Hypothalamus (tissue), 51 donors: ENCODE results near the gene MCCC1.
"Not testable (repeated sequence)": the region's sequence is repeated elsewhere in the genome, so short reads cannot be mapped to it uniquely, and the experiment has no call there.

ENCODE experiments used
- DNase-seq, 51 donors: peaks; one replicate each; lab custom pipeline; 2025; lab: John Stamatoyannopoulos, UW

MCCC1 gene

DNA sequence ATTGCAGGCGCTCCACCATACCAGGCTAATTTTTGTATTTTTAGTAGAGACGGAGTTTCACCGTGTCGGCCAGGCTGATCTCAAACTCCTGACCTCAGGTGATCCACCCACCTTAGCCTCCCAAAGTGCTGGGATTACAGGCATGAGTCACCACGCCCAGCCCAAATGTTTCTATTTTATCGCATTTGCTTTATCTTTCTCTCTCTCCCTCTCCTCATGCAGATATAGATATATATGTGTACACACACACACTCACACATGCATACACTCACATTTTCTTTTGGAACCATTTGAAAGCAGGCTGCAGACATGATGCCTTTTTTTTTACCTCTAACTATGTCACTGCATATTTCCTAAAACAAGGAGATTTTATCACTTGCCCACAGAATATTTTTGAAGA is 7.3 kb upstream of the MCCC1 start:
- no peak for DNase-seq

DNA sequence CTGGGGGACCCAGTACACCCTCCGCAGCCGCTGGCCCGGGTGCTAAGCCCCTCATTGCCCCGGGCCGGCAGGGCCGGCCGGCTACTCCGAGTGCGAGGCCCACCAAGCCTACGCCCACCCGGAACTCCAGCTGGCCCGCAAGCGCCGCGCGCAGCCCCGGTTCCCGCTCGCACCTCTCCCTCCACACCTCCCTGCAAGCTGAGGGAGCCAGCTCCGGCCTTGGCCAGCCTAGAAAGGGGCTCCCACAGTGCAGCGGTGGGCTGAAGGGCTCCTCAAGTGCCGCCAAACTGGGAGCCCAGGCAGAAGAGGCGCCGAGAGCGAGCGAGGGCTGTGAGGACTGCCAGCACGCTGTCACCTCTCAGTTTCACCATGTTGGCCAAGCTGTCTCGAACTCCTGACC is 4.7 kb upstream of the MCCC1 start:
- not testable (repeated sequence) for DNase-seq

DNA sequence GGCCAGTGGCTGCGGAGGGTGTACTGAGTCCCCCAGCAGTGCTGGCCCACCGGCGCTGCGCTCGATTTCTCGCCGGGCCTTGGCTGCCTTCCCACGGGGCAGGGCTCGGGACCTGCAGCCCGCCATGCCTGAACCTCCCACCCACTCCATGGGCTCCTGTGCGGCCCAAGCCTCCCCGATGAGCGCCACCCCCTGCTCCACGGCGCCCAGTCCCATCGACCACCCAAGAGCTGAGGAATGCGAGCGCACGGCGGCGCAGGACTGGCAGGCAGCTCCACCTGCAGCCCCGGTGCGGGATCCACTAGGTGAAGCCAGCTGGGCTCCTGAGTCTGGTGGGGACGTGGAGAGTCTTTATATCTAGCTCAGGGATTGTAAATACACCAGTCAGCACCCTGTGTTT is 1.7 kb upstream of the MCCC1 start:
- not testable (repeated sequence) for DNase-seq

DNA sequence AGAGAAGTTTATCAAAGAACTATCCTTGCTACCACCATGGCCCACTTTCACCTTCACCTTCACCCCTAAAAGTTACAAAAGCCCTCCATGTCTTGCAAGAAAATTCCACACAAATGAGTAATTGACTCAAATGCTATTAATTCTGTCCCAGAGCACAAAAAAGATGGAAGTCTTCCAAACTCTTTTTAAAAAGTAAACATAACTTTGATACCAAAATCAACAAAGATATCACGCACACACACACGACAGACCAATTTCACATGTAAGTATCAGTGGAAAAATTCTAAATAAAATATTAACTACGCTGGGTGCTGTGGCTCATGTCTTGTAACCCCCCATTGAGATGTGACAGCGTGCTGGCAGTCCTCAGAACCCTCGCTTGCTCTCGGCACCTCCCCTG is 1.1 kb upstream of the MCCC1 start:
- no peak for DNase-seq

DNA sequence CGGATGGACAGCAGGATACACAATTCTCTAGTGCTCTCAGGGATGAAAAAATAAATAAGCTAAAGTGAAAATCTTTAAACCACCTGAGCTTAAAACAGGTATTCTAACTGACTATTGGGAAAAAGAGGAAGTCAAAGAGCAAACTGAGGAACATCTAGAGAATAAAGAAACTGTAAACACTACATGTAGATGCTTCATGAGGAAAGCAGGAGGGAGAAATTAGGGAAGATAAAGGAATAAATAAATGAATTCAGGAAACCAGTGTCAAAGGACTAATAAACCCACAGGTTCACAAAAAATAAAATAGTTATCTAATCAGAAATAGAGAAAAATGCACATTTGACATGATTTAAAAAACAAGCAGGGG is 525 bp upstream of the MCCC1 start:
- no peak for DNase-seq

DNA sequence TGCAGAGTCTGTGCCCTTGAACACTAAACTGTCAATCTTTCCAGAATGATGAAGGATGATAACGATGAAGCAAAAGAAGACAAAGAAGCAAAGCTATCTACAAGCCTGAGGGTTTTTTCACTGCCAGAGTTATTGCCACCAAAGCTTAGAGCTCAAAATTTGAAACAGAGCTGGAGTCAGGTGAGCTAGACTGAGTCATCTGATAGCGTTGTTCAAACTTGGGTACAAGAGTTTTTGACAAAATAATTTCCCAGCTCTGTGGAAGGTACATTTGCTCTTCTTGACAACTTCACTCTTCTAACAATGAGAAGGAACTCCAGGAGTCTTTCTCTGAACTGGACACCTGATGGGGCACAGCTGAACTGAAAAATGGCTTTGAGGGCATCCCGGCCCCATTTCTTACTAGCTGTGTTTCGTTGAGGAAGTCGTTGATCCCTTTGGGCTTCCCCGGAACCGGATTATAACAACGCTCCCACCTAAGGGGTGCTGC is 715 bp downstream of the MCCC1 start:
- peak in 1 of 51 donors; percentile 85 for DNase-seq

DNA sequence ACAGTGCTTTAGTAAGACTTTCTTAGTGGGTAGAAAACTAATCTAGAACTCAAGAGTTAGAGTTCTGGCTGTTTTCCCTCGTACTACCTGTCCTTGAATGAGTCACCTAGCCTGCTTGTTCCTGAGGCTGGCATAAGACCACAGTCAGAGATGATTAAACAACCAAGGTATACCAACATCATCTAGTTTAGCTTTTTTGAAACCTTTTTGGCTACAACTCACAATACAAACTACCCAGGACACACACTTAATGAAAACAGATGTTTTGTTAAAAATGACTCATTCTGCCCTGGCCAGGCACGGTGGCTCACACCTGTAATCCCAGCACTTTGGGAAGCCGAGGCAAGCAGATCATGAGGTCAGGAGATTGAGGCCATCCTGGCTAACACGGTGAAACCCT is 4.6 kb downstream of the MCCC1 start:
- DNase-seq = no peak

DNA sequence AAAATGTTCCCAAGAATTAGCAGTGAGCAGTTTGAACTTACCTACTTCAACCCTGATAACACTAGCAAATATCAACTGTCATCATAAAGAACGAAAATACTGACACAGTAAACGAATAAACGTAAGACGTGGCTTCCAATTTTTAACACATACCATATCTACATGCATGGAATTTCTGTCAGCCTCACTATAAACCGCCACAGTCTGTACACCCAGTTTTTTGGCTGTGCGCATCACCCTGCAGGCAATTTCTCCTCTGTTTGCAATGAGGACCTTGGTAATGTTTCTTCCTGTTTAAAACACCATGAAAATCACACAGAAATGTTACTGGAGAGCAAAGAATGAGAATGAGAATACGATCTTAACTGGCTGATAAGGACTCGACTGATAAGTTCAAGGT is 7.0 kb downstream of the MCCC1 start:
- no peak for DNase-seq

DNA sequence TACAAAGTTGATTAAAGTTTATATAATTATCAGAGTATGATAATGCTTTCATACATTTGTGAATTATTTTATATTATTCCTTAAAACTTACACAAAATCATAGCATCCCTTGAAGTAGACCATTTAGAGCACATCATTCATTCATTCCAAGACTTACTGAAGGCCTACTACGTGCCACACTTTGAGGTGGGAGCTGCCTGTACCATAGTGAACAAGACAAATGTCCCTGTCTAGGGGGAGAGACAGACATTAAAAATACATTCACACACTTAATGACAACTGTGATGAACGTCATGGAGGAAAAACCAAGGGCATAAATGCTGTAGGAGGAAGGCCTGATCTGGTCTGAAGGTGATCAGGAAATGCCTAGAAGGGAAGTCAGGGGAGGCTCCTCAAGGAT is 12.1 kb downstream of the MCCC1 start:
- no peak for DNase-seq

DNA sequence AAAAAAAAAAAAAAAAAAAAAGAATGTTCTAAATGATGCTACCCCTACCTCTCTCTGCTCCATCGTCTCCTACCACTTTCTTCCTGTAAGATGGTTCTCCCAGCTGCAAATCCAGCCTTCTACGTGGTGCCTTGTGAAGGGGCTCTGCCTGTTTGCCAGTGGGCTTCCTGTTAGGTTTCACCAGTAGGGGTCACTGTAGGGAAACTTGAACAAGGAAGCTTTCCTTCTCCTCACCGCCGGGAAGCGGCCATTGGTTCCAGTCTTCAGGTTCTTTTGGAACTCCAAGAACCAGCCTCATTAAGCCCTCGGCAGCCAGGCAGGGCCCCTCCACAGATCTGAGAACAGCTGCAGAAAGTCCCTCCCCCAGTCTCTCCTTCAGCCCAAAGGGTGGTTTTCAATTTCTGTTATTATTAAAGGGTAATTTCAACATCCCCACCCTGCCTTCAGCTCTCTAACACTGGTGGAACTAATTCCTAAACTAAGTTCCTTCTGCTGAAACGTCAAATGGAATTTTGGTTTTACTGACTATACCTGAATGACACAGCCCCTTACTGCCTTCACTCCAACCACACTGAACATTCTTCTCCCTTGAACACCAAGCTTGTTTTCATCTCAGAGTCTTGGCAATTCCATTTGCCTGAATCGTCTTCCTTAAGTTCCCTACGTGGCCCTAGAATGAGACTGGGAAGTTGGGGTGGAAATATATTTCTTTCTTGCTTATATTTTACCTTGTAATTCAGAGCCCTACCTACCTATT is 13.5 kb downstream of the MCCC1 start:
- no peak for DNase-seq

DNA sequence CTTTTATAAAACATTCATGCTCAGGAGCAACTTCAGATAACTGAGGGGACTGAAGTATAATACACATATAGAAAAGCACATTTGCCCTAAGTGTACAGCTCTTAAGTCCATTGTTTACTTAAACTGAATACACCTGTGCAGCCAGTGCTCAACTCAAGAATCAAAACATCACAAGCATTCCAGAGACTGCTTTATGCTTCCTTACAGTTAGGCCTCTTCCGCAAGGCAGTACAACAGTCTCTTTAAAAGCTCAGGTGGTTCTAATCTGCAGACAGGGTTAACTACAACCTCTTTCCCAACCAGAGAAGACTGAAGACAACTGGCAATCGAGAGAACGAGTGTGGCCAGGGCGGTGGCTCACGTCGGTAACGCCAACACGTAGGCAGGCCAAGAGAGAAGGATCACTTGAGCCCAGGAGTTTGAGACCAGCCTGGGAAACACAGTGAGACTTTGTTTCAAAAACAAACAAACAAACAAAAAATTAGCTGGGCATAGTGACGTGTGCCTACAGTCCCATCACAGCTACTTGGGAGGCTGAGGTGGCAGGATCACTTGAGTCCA is 16.9 kb downstream of the MCCC1 start:
- DNase-seq = no peak

DNA sequence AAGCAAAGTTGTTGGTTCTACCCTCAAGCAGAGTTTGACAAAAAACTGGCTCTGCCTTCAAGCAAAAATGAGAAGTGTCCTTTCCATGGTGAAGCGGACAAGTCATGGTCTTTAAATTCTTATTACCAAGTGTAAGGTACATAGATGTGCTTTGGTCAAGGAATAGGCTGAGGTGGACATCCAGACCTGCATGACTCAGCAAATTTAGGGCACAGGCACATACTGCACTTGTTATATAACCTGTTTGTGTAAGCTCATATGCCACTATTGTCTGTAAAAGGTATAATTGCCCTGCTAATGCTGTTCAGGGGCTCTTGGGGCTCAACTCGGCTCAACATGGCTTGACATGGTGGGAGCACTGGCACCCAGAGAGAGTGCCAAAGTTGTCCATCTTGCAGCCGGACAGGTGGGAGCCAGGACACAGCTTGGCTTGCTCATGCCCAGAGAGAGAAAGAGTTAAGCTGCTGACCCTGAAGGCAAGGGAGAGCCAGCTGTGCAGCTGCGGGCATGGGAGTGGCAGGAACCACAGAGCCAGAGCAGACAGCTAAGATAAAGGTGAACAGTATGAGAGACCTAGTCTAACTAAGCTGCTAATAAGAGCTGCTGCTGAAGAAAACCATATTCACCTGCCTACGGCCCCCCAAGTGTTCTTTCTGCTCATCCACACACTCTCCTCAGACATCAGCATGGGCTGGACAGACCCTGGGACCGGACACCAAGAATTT is 17.7 kb downstream of the MCCC1 start:
- DNase-seq = no peak

DNA sequence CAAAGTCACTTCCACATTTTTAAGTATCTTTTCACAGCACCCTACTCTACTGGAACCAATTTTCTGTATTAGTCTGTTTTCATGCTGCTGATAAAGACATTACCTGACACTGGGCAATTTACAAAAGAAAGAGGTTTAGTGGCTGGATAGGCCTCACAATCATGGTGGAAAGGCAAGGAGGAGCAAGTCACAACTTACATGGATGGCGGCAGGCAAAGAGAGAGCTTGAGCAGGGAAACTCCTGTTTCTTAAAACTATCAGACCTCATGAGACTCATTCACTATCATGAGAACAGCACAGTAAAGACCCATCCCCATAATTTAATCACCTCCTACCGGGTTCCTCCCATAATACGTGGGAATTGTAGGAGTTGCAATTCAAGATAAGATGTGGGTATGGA is 18.7 kb downstream of the MCCC1 start:
- no peak for DNase-seq

DNA sequence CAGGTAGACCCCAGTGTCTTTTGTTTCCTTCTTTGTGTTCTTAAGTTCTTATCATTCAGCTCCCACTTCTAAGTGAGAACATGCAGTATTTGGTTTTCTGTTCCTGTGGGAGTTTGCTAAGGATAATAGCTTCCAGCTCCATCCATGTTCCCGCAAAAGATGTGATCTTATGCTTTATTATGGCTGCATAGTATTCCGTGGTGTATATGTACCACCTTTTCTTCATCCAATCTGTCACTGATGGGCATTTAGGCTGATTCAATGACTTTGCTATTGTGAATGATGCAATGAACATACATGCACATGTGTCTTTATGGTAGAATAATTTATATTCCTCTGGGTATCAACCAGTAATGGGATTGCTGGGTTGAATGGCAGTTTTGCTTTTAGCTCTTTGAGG is 24.4 kb downstream of the MCCC1 start:
- DNase-seq = no peak

DNA sequence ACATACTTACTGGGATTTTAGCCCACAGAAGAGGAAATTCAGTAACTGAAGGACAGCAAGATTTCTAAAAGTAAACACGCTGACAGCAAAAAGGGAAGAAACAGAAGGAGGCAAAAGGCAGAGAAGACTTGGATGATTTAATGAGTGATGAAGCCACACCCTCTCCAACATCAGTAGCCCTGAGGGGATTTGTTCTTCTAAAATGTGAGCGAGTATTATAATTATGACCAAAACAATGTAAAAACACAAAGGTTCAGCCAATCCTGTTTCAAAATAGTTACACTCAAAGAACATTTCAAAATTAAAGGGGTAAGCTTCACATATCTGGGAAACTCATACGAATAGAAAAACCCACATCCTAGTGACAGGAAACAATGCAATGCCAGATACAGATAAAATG is 25.0 kb downstream of the MCCC1 start:
- DNase-seq = no peak

DNA sequence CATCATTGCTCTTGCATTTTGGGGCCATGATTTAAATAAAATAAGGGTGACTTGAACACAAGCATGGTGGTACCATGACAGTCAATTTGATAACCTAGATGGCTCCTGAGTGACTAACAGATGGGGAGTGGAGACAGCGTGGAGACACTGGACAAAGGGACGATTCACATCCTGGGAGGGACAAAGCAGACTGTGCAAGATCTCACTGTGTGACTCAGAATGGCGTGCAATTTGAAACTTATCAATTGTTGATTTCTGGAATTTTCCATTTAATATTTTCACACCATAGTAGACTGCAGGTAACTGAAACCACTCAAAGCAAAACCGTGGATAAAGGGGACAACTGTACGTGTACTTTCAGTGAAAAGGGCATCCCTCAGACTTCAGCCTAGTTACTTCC is 25.5 kb downstream of the MCCC1 start:
- DNase-seq = peak in 8 of 51 donors; percentile 1 to 23 (median 6)

DNA sequence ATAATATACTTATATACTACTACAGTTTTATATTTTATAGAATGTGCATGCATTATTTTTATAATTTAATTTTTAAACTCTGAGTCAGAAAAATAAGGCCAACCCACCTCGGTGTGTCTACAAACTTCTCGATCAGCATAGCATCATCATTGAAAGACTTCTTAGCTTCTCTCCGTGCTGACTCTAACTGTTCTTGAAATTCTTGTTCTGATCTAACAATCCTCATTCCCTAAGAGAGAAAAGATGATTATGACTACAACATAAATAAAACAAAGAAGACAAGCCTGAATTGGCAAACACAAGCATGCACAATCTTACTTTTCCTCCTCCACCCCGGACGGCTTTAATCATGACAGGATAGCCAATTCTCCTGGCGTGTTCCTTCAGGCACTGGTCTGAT is 28.4 kb downstream of the MCCC1 start:
- DNase-seq = no peak

DNA sequence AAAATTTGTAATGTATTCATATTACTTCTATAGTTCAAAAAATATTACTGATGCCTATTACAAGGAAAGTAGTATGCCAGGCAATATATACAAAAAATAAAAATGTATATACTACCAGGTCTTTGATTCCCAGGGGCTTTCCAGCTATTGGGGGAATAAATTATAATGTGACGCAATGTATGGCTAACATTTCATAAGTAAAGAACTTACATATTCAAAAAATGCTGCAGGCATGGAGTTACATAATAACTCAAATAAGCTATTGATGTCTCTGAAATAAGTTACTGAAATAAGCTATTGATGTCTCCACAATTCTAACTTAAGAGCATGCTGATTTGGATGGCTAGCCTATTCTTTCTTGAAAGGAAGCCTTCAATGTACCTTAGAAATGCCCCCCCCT is 30.2 kb downstream of the MCCC1 start:
- DNase-seq = no peak

DNA sequence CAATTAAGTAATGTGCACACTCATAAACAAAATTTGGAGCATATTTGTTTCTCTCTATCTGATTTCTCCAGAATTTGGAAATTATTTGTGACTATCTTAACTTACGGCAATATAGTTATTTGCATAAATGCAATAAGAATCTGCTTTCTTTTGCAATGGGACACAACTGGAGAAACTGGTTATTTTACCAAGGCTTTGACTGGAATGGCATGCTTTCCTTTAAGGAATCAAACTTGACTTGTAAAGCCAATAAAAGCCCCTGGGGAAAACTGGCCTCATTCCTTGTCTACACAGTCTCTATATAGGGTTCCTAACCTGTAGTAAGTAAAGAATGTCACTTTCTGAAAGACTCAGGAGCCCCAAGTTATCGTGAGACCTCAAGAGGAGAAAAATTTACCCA is 32.4 kb downstream of the MCCC1 start:
- DNase-seq = not testable (repeated sequence)

DNA sequence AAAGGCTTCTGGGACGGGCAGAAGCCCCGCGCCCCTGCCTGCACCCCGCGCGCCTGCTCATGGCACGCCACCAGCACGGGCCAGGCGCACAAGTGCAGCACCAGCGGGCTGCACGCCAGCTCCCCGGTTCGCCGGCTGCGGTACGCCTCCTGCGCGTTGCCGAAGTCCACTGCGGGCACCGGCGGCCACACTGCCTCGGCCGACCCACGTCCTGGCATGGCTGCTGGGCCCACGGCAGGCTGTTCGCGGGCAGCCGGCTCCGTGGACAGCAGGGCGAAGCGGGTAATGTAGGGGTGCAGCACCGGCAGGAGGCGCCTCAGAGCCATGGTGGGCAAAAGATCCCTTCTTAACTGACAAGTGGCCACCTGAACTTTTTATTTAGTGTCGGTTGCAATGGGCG is 34.8 kb downstream of the MCCC1 start:
- DNase-seq = no peak

DNA sequence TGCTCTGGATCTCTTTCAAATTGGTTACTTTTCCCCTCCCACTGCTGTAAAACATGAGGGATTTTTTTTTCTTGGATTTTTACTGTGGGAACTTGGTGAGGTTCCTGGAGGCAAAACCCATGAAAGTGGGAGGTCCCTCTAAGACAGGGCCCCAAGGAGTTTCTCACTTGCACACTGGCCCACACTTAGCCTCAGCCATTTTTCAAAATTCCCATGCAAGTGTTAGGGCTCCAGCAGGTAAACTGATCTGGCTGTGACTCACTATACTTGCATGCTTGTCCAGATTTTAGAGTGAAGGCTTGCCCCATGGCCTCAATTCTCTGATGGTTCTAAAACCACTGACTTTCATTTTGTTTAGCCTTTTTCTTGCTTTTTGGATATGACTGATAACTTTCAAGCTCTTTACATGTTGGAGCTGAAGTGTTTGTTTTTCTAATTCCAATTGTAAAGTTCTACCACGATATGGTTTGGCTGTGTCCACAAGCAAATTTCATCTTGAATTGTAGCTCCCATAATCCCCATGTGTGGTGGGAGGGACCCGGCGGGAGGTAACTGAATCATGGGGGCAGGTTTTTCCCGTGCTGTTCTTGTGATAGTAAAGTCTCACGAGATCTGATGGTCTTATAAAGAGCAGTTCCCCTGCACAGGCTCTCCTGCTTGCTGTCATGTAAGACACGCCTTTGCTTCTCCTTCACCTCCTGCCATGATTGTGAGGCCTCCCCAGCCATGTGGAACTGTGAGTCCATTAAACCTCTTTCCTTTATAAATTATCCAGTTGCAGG is 37.7 kb downstream of the MCCC1 start:
- DNase-seq = no peak
